Measurements from ENCODE around the gene ZBTB20. TPM values are rescaled to one million over a fixed set of nuclear protein-coding genes. Genes with fewer than 3 reads are reported as not detected.

Gene ZBTB20
- total RNA-seq, 1 experiment from 2014 or later = 12.8 TPM

- Histone ChIP-seq H3K4me3 (ENCODE audit: low read depth, low read length) (no peak overlapping the region), H3K4me1 (no peaks in the 10 kb centered on the region), H3K9me3 (no peaks in the 10 kb centered on the region), H3K36me3 (ENCODE audit: control insufficient read depth, insufficient read depth, low read length) (no peaks in the 10 kb centered on the region), H3K27me3 (replicated peaks; ENCODE audit: control insufficient read depth, insufficient read depth, low read length) (no peaks in the 10 kb centered on the region)
- Mint-ChIP-seq H3K36me3 (ENCODE audit: insufficient read depth, unreplicated experiment) (no peaks in the 10 kb centered on the region), H3K4me3 (ENCODE audit: unreplicated experiment) (no peak overlapping the region), H3K27ac (ENCODE audit: unreplicated experiment) (no peak overlapping the region), H3K27me3 (ENCODE audit: insufficient read depth, unreplicated experiment) (peaks cover 5% of the 10 kb centered on the region), H3K4me1 (ENCODE audit: low read depth, unreplicated experiment) (no peaks in the 10 kb centered on the region), H3K9me3 (ENCODE audit: unreplicated experiment) (no peaks in the 10 kb centered on the region)
- BruUV-seq (replicated peaks) = no TSS peak
- intact Hi-C loops (cut with micrococcal nuclease; ENCODE audit: unreplicated experiment) = no loop called here
- CTCF ChIA-PET = no interaction called here
- no peak for TF ChIP-seq CTCF (IDR thresholded peaks at IDR 0.05; ENCODE audit: insufficient read depth in 1 of 2, low read depth in 1 of 2, low read length in 1 of 2, severe bottlenecking in 1 of 2, unreplicated experiment in 1 of 2)
- no peak for DNase-seq
- POLR2A ChIA-PET = no interaction called here
Observed at GRCh38 chr3:114973536-114973935, 173.6 kb downstream of the ZBTB20 start.

- BruUV-seq (replicated peaks) = no TSS peak
- Mint-ChIP-seq H3K27ac (ENCODE audit: unreplicated experiment) (no peak overlapping the region), H3K27me3 (ENCODE audit: insufficient read depth, unreplicated experiment) (no peaks in the 10 kb centered on the region), H3K9me3 (ENCODE audit: unreplicated experiment) (no peaks in the 10 kb centered on the region), H3K36me3 (ENCODE audit: insufficient read depth, unreplicated experiment) (no peaks in the 10 kb centered on the region), H3K4me3 (ENCODE audit: unreplicated experiment) (no peak overlapping the region), H3K4me1 (ENCODE audit: low read depth, unreplicated experiment) (no peaks in the 10 kb centered on the region)
- Histone ChIP-seq H3K4me3 (ENCODE audit: low read depth, low read length) (no peak overlapping the region), H3K4me1 (no peaks in the 10 kb centered on the region), H3K36me3 (ENCODE audit: control insufficient read depth, insufficient read depth, low read length) (no peaks in the 10 kb centered on the region), H3K27me3 (replicated peaks; ENCODE audit: control insufficient read depth, insufficient read depth, low read length) (no peaks in the 10 kb centered on the region), H3K9me3 (no peaks in the 10 kb centered on the region)
- no peak for TF ChIP-seq CTCF (IDR thresholded peaks at IDR 0.05; ENCODE audit: insufficient read depth in 1 of 2, low read depth in 1 of 2, low read length in 1 of 2, severe bottlenecking in 1 of 2, unreplicated experiment in 1 of 2)
- ChIA-PET CTCF (no interaction called here), POLR2A (no interaction called here)
- DNase-seq = no peak
- intact Hi-C loops (cut with micrococcal nuclease; ENCODE audit: unreplicated experiment) = loop anchor here (10.0 kb wide), 1 partner anchor 132 kb away; no protein-coding TSS in a partner anchor
Observed at GRCh38 chr3:114967168-114967567, 179.9 kb downstream of the ZBTB20 start.

- intact Hi-C loops (cut with micrococcal nuclease; ENCODE audit: unreplicated experiment) = loop anchor here (10.0 kb wide), 1 partner anchor 127 kb away; no protein-coding TSS in a partner anchor
- Mint-ChIP-seq H3K27me3 (ENCODE audit: insufficient read depth, unreplicated experiment) (peaks cover 4% of the 10 kb centered on the region), H3K36me3 (ENCODE audit: insufficient read depth, unreplicated experiment) (no peaks in the 10 kb centered on the region), H3K4me3 (ENCODE audit: unreplicated experiment) (no peak overlapping the region), H3K4me1 (ENCODE audit: low read depth, unreplicated experiment) (no peaks in the 10 kb centered on the region), H3K9me3 (ENCODE audit: unreplicated experiment) (no peaks in the 10 kb centered on the region), H3K27ac (ENCODE audit: unreplicated experiment) (no peak overlapping the region)
- no peak for DNase-seq
- H3K4me3 ChIP-seq (ENCODE audit: low read depth, low read length) = no peak overlapping the region
- no peaks in the 10 kb centered on the region for H3K27me3 ChIP-seq (replicated peaks; ENCODE audit: control insufficient read depth, insufficient read depth, low read length)
- BruUV-seq (replicated peaks) = no TSS peak
- ChIA-PET POLR2A (interaction anchor here (0.6 kb wide), 1 partner anchor 822 kb away, joined by 3 read pairs; no protein-coding TSS in a partner anchor), CTCF (no interaction called here)
- no peaks in the 10 kb centered on the region for H3K9me3 ChIP-seq
- TF ChIP-seq CTCF (IDR thresholded peaks at IDR 0.05; ENCODE audit: insufficient read depth in 1 of 2, low read depth in 1 of 2, low read length in 1 of 2, severe bottlenecking in 1 of 2, unreplicated experiment in 1 of 2) = no peak
- no peaks in the 10 kb centered on the region for H3K36me3 ChIP-seq (ENCODE audit: control insufficient read depth, insufficient read depth, low read length)
- H3K4me1 ChIP-seq = no peaks in the 10 kb centered on the region
Observed at GRCh38 chr3:114962189-114962588, 184.9 kb downstream of the ZBTB20 start.

All from Caco-2 (cell line).